Measurements from ENCODE around the gene PEX6. TPM values are rescaled to one million over a fixed set of nuclear protein-coding genes. Genes with fewer than 3 reads are reported as not detected.

PEX6 gene
- total and polyA plus RNA-seq, 2 donors (not counting 3 experiments of a cell fraction or from before 2014, with no cell fraction given), result 9.9 to 11.2 TPM

DNA sequence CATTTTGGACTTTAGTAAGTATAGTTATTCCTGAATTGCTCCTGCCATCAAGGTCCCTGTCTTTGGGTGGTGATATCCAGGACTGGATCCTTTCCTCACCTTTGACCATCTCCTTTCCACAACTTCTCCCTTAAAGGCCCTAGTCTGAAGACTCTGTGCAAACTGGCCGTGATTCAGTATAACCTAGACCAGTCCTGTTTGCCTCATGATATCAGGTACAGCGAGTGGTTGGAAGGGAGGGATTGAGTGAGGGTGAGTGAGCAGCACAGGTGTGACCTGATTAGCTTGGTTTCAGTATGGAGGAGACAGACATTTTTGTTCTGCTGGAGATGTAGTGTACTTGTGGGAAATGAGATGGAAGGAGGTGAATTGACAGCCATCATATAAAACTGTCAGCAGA is 40.2 kb upstream of the PEX6 start:
- intact Hi-C loops (cut with micrococcal nuclease) (no loop called here), dilution Hi-C loops (cut with MboI; ENCODE audit: extremely low pct_ligation_motif_present, low sequenced_read_pairs) (no loop called here)
- Histone ChIP-seq H3K4me2 (ENCODE audit: insufficient read depth, low read length) (no peak overlapping the region), H3K36me3 (ENCODE audit: control insufficient read depth in 2 of 2, extremely low read depth in 1 of 2, insufficient read depth in 2 of 2, low read length in 2 of 2) (peaks cover 0 to 15% of the 10 kb centered on the region in 2 experiments), H3K4me3 (replicated peaks in 1 of 3; ENCODE audit: insufficient read depth in 1 of 3, low read depth in 1 of 3, low read length in 3 of 3) (no peak overlapping the region), H3K27me3 (ENCODE audit: control insufficient read depth in 2 of 2, insufficient read depth in 2 of 2, low read length in 2 of 2) (no peaks in the 10 kb centered on the region), H3K9me3 (replicated peaks; ENCODE audit: control insufficient read depth, insufficient read depth, low read length) (no peaks in the 10 kb centered on the region), H4K20me1 (replicated peaks; ENCODE audit: control insufficient read depth, extremely low read depth, insufficient read depth, low read length) (no peaks in the 10 kb centered on the region), H3K9me1 (replicated peaks; ENCODE audit: control insufficient read depth, extremely low read depth, insufficient read depth, low read length) (no peaks in the 10 kb centered on the region), H3K9ac (replicated peaks; ENCODE audit: extremely low read depth, insufficient read depth, low read length) (no peak overlapping the region), H3K27ac (ENCODE audit: insufficient read depth, low read depth, low read length) (no peak overlapping the region), H2AFZ (ENCODE audit: low read depth, low read length) (no peak overlapping the region), H3K79me2 (ENCODE audit: control insufficient read depth, insufficient read depth, low read length) (peaks cover 49% of the 10 kb centered on the region), H3K4me1 (ENCODE audit: control insufficient read depth, extremely low read depth, insufficient read depth, low read length) (peaks cover 5% of the 10 kb centered on the region)
- CTCF ChIA-PET, result interaction anchor here (0.7 to 1.0 kb wide), 2 partner anchors 16 to 125 kb away, joined by 3 read pairs; no protein-coding TSS in a partner anchor
- DNase-seq (ENCODE audit: low read depth, low spot score) (no peak), FAIRE-seq (no peak)
- POLR2A ChIA-PET, result no interaction called here
- TF ChIP-seq GATA2 (IDR thresholded peaks at IDR 0.05; ENCODE audit: insufficient read depth, insufficient read length, low read depth, low read length), result no peak
- TF ChIP-seq MAX (IDR thresholded peaks at IDR 0.05; ENCODE audit: insufficient read depth, insufficient read length), result no peak
- no TSS peak for BruUV-seq (replicated peaks)

GRCh38 chr6:43016943-43017334 is 38.0 kb upstream of the PEX6 start:
- intact Hi-C loops (cut with micrococcal nuclease), result no loop called here
- FAIRE-seq, result no peak
- Histone ChIP-seq H3K9me1 (replicated peaks; ENCODE audit: control insufficient read depth, extremely low read depth, insufficient read depth, low read length) (no peaks in the 10 kb centered on the region), H3K79me2 (ENCODE audit: control insufficient read depth, insufficient read depth, low read length) (peaks cover 37% of the 10 kb centered on the region), H2AFZ (ENCODE audit: low read depth, low read length) (no peak overlapping the region), H3K9ac (replicated peaks; ENCODE audit: extremely low read depth, insufficient read depth, low read length) (no peak overlapping the region), H3K4me1 (ENCODE audit: control insufficient read depth, extremely low read depth, insufficient read depth, low read length) (peaks cover 17% of the 10 kb centered on the region), H3K4me3 (replicated peaks in 1 of 3; ENCODE audit: insufficient read depth in 1 of 3, low read depth in 1 of 3, low read length in 3 of 3) (no peak overlapping the region), H3K27ac (ENCODE audit: insufficient read depth, low read depth, low read length) (no peak overlapping the region), H3K27me3 (ENCODE audit: control insufficient read depth in 2 of 2, insufficient read depth in 2 of 2, low read length in 2 of 2) (no peaks in the 10 kb centered on the region), H4K20me1 (replicated peaks; ENCODE audit: control insufficient read depth, extremely low read depth, insufficient read depth, low read length) (no peaks in the 10 kb centered on the region), H3K9me3 (replicated peaks; ENCODE audit: control insufficient read depth, insufficient read depth, low read length) (no peaks in the 10 kb centered on the region), H3K36me3 (ENCODE audit: control insufficient read depth in 2 of 2, extremely low read depth in 1 of 2, insufficient read depth in 2 of 2, low read length in 2 of 2) (peaks cover 0 to 17% of the 10 kb centered on the region in 2 experiments), H3K4me2 (ENCODE audit: insufficient read depth, low read length) (no peak overlapping the region)
- dilution Hi-C loops (cut with MboI; ENCODE audit: extremely low pct_ligation_motif_present, low sequenced_read_pairs), result no loop called here
- TF ChIP-seq MYC (IDR thresholded peaks at IDR 0.05; ENCODE audit: low read depth, low read length), result no peak
- TF ChIP-seq POLR2AphosphoS5 (IDR thresholded peaks at IDR 0.05; ENCODE audit: insufficient read depth, low read depth, low read length), result no peak
- no peak for TF ChIP-seq EZH2 (IDR thresholded peaks at IDR 0.05; ENCODE audit: borderline replicate concordance, low read depth, low read length, severe bottlenecking)
- TF ChIP-seq GATA2 (IDR thresholded peaks at IDR 0.05; ENCODE audit: insufficient read depth, insufficient read length, low read depth, low read length), result no peak
- no peak for DNase-seq (ENCODE audit: low read depth, low spot score)
- POLR2A ChIA-PET, result no interaction called here
- CTCF ChIA-PET, result no interaction called here
- no TSS peak for BruUV-seq (replicated peaks)

Measured in endothelial cell of umbilical vein (primary cell).